ENCODE data around the gene SLC39A1. TPM values are rescaled to one million over a fixed set of nuclear protein-coding genes. Genes with fewer than 3 reads are reported as not detected.
"Not testable (repeated sequence)": the region's sequence is repeated elsewhere in the genome, so short reads cannot be mapped to it uniquely, and the experiment has no call there.

Gene SLC39A1, protein sequence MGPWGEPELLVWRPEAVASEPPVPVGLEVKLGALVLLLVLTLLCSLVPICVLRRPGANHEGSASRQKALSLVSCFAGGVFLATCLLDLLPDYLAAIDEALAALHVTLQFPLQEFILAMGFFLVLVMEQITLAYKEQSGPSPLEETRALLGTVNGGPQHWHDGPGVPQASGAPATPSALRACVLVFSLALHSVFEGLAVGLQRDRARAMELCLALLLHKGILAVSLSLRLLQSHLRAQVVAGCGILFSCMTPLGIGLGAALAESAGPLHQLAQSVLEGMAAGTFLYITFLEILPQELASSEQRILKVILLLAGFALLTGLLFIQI
- 107 and 145 TPM in 2 replicates for total RNA-seq

GRCh38 chr1:153963030-153963849 is at the start of gene SLC39A1:
TSS of gene SLC39A1 (minus strand) at chr1:153963537. CDS start at chr1:153962715, 822 bp downstream.
- H3K4me3 ChIP-seq (ENCODE audit: low read depth, low read length) = peak within 1 kb of the TSS; percentile 69
- TF ChIP-seq, protein P1, sequence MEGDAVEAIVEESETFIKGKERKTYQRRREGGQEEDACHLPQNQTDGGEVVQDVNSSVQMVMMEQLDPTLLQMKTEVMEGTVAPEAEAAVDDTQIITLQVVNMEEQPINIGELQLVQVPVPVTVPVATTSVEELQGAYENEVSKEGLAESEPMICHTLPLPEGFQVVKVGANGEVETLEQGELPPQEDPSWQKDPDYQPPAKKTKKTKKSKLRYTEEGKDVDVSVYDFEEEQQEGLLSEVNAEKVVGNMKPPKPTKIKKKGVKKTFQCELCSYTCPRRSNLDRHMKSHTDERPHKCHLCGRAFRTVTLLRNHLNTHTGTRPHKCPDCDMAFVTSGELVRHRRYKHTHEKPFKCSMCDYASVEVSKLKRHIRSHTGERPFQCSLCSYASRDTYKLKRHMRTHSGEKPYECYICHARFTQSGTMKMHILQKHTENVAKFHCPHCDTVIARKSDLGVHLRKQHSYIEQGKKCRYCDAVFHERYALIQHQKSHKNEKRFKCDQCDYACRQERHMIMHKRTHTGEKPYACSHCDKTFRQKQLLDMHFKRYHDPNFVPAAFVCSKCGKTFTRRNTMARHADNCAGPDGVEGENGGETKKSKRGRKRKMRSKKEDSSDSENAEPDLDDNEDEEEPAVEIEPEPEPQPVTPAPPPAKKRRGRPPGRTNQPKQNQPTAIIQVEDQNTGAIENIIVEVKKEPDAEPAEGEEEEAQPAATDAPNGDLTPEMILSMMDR (conservative IDR thresholded peaks at IDR 0.05; ENCODE audit: low read depth, low read length) = no peak
- no peak for DNase-seq (ENCODE audit: low read depth)

DNA sequence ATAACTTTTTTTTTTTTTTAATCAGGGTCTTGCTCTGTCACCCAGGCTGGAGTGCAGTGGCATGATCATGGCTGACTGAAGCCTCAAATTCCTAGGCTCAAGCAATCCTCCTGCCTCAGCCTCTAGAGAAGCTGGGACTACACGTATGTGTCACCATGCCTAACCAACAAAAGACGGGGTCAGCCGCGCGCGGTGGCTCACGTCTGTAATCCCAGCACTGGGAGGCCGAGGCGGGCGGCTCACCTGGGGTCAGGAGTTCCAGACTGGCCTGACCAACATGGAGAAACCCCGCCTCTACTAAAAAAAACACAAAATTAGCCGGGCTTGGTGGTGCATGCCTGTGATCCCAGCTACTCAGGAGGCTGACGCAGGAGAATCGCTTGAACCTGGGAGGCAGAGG is 49.2 kb upstream of the SLC39A1 start:
- not testable (repeated sequence) for DNase-seq (ENCODE audit: low read depth); H3K4me3 ChIP-seq (ENCODE audit: low read depth, low read length)

- no peak overlapping the region for H3K4me3 ChIP-seq (ENCODE audit: low read depth, low read length)
- TF ChIP-seq, protein P1 (conservative IDR thresholded peaks at IDR 0.05; ENCODE audit: low read depth, low read length) = no peak
- DNase-seq (ENCODE audit: low read depth) = no peak
Measured at GRCh38 chr1:154012129-154012528, 48.8 kb upstream of the SLC39A1 start.

- H3K4me3 ChIP-seq (ENCODE audit: low read depth, low read length) = no peak overlapping the region
- no peak for DNase-seq (ENCODE audit: low read depth)
- TF ChIP-seq, protein P1 (conservative IDR thresholded peaks at IDR 0.05; ENCODE audit: low read depth, low read length) = no peak
Measured at GRCh38 chr1:154006136-154006535, 42.8 kb upstream of the SLC39A1 start.

GRCh38 chr1:154000420-154000819 is 37.1 kb upstream of the SLC39A1 start:
- TF ChIP-seq, protein P1 (conservative IDR thresholded peaks at IDR 0.05; ENCODE audit: low read depth, low read length) = no peak

GRCh38 chr1:153996882-153997281 is 33.5 kb upstream of the SLC39A1 start:
- H3K4me3 ChIP-seq (ENCODE audit: low read depth, low read length); DNase-seq (ENCODE audit: low read depth): not testable (repeated sequence)

More at GRCh38 chr1:154000420-154000819, 37.1 kb upstream of the SLC39A1 start:
- H3K4me3 ChIP-seq (ENCODE audit: low read depth, low read length) = no peak overlapping the region
- no peak for DNase-seq (ENCODE audit: low read depth)

DNA sequence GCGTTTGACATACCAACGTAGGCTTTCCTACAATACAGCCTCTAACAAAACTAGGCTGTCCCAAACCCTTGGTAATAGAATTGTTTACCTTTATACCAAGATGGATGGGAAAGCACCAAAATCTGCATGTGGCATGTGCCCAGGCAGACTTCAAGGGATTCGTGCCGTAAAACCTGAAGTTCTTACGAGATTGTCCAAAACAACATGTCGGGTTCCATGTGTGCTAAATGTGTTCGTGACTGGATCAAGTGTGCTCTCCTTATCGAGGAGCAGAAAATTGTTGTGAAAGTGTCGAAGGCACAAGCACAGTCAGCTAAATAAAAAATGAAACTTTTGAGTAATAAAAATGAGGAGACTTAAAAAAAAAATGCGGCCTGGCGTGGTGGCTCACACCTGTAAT is 32.3 kb upstream of the SLC39A1 start:
- H3K4me3 ChIP-seq (ENCODE audit: low read depth, low read length) = no peak overlapping the region
- TF ChIP-seq, protein P1 (conservative IDR thresholded peaks at IDR 0.05; ENCODE audit: low read depth, low read length) = no peak
- no peak for DNase-seq (ENCODE audit: low read depth)

Data from epithelial cell of proximal tubule (primary cell).